Suprapubic skin (tissue), 4 donors: ENCODE results near the gene TPK1.

Experiments used
- EP300 ChIP-seq: sonication (generic); formaldehyde crosslinking; IDR thresholded peaks from one replicate; pipeline ENCODE4 v1.6.1; 2017; ENCODE audit warnings: antibody characterized with exemption
- POLR2A ChIP-seq, 2 donors: fragments of 450-650 bp; IDR thresholded peaks; one replicate each; pipeline ENCODE4 v1.6.1; 2017; ENCODE audit warnings: antibody characterized with exemption in 2 of 2, mild to moderate bottlenecking in 2 of 2, moderate library complexity in 2 of 2
- POLR2AphosphoS5 ChIP-seq, 3 donors: sonication (generic); formaldehyde crosslinking; IDR thresholded peaks; one replicate each; pipeline ENCODE4 v1.6.1; 2017; ENCODE audit warnings: antibody characterized with exemption in 3 of 3
- TF ChIP-seq, protein P1 (sequence below), 2 donors: fragments of 200-600 bp in 1 of 2; fragments of 450-650 bp in 1 of 2; sonication (generic) in 1 of 2; IDR thresholded peaks; one replicate each; pipeline ENCODE4 v1.5.1; 2016 to 2019; ENCODE audit warnings: antibody characterized with exemption in 2 of 2, mild to moderate bottlenecking in 1 of 2, moderate library complexity in 1 of 2

DNA sequence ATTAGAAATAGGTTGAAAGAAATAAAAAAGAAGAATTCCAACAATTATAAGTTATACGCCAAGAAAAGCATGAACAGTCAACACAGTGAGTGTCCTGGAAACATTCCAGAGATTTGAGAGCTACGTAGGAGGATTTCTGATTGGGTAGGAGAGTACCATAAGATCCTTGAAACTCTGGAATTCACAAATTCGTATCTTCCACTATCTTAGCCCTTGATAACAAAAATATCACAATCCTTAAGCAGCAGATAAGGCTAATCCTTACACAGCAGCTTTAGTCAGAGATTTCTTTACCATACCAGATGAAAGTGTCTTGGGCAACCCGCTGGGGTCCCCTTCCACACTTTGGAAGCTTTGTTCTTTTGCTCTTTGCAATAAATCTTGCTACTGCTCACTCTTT, 8.2 kb downstream of the TPK1 start:
- TF ChIP-seq, protein P1, sequence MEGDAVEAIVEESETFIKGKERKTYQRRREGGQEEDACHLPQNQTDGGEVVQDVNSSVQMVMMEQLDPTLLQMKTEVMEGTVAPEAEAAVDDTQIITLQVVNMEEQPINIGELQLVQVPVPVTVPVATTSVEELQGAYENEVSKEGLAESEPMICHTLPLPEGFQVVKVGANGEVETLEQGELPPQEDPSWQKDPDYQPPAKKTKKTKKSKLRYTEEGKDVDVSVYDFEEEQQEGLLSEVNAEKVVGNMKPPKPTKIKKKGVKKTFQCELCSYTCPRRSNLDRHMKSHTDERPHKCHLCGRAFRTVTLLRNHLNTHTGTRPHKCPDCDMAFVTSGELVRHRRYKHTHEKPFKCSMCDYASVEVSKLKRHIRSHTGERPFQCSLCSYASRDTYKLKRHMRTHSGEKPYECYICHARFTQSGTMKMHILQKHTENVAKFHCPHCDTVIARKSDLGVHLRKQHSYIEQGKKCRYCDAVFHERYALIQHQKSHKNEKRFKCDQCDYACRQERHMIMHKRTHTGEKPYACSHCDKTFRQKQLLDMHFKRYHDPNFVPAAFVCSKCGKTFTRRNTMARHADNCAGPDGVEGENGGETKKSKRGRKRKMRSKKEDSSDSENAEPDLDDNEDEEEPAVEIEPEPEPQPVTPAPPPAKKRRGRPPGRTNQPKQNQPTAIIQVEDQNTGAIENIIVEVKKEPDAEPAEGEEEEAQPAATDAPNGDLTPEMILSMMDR (IDR thresholded peaks at IDR 0.05) = no peak
- TF ChIP-seq POLR2A (IDR thresholded peaks at IDR 0.05) = no peak
- TF ChIP-seq EP300 = no peak
- TF ChIP-seq POLR2AphosphoS5 (IDR thresholded peaks at IDR 0.05) = no peak
